ENCODE results near the gene LRRC56.

- TF ChIP-seq IRF2 (CRISPR knock-in tag; IDR thresholded peaks at IDR 0.05; ENCODE audit: borderline replicate concordance, low read depth) (no peak), ERG (CRISPR knock-in tag; IDR thresholded peaks at IDR 0.05) (no peak), CTCF (IDR thresholded peaks at IDR 0.05) (no peak), SMAD4 (CRISPR knock-in tag; IDR thresholded peaks at IDR 0.05) (no peak)
These were observed 37.9 kb upstream of the LRRC56 start for GRCh38 chr11:499201-500076.
